K562 (cell line): Measurements from ENCODE around the gene NPNT. TPM values are rescaled to one million over a fixed set of nuclear protein-coding genes. Genes with fewer than 3 reads are reported as not detected.

Source experiments
- ARID1B ChIP-seq: fragments of 450-650 bp; IDR thresholded peaks from 2 replicates; pipeline ENCODE4 v1.6.1; 2016; ENCODE audit warnings: antibody characterized with exemption, mild to moderate bottlenecking, inconsistent platforms
- BDP1 ChIP-seq: IDR thresholded peaks from 3 replicates; pipeline ENCODE4 v1.6.1; 2011; ENCODE audit not compliant: insufficient read length, insufficient read depth
- CBFA2T3 ChIP-seq: fragments of 450-650 bp; IDR thresholded peaks from 2 replicates; pipeline ENCODE4 v1.6.1; 2017
- CBX3 ChIP-seq, 2 experiments: IDR thresholded peaks; 1 replicate in 1 of 2; 2 replicates in 1 of 2; pipeline ENCODE4 v1.6.1; 2012; ENCODE audit warnings: inconsistent platforms in 2 of 2, low read length in 2 of 2, borderline replicate concordance in 1 of 2, control low read depth in 1 of 2
- E2F3 ChIP-seq: fragments of 250-450 bp; sonication (Bioruptor Pico); IDR thresholded peaks from 2 replicates; pipeline ENCODE4 v1.4.0; 2020; ENCODE audit warnings: mild to moderate bottlenecking
- EZH2 ChIP-seq: IDR thresholded peaks from 2 replicates; pipeline ENCODE4 v1.6.1; 2012; ENCODE audit warnings: low read depth, mild to moderate bottlenecking, inconsistent platforms, low read length, borderline replicate concordance
- FOSL1 ChIP-seq: fragments of 200-800 bp; sonication (Bioruptor generic); conservative IDR thresholded peaks from 2 replicates; pipeline ENCODE4 v1.6.1; 2016; ENCODE audit warnings: missing genetic modification characterization, missing compliant biosample characterization
- HDGF ChIP-seq: fragments of 450-650 bp; IDR thresholded peaks from 2 replicates; pipeline ENCODE4 v1.6.1; 2016
- HINFP ChIP-seq: fragments of 450-650 bp; conservative IDR thresholded peaks from 2 replicates; pipeline ENCODE4 v1.6.1; 2016; ENCODE audit warnings: missing genetic modification characterization, low read depth, mild to moderate bottlenecking, control low read depth, missing compliant biosample characterization
- HMBOX1 ChIP-seq: sonication (generic); IDR thresholded peaks from 2 replicates; pipeline ENCODE4 v1.6.1; 2016
- IFI16 ChIP-seq: fragments of 250-450 bp; sonication (Bioruptor Pico); IDR thresholded peaks from 2 replicates; pipeline ENCODE4 v2.1.2; 2022; ENCODE audit warnings: mild to moderate bottlenecking, inconsistent platforms
- MAFF ChIP-seq: IDR thresholded peaks from 2 replicates; pipeline ENCODE4 v1.6.1; 2012; ENCODE audit warnings: low read length, improper control_type of control experiment
- MAFG ChIP-seq: fragments of 450-650 bp; conservative IDR thresholded peaks from 2 replicates; pipeline ENCODE4 v1.6.1; 2016; ENCODE audit warnings: missing genetic modification characterization, missing compliant biosample characterization
- MIER1 ChIP-seq: fragments of 450-650 bp; IDR thresholded peaks from 2 replicates; pipeline ENCODE4 v1.6.1; 2016; ENCODE audit warnings: antibody characterized with exemption, mild to moderate bottlenecking, low read depth
- MYC ChIP-seq, 2 experiments: fragments of 250-450 bp in 1 of 2; sonication (Bioruptor Pico) in 1 of 2; IDR thresholded peaks; 2 replicates each; pipeline versions ENCODE4 v1.5.1 to v1.6.1; 2012 to 2021; ENCODE audit warnings: low read depth in 2 of 2, borderline replicate concordance in 1 of 2, improper control_type of control experiment in 1 of 2, low read length in 1 of 2, mild to moderate bottlenecking in 1 of 2, moderate library complexity in 1 of 2
- POLR3A ChIP-seq: IDR thresholded peaks from 2 replicates; pipeline ENCODE4 v1.6.1; 2011; ENCODE audit warnings: borderline replicate concordance, mild to moderate bottlenecking, moderate library complexity; ENCODE audit not compliant: insufficient read length, insufficient read depth; ENCODE audit errors: extremely low read depth
- RCOR1 ChIP-seq, 2 experiments: IDR thresholded peaks; 2 replicates each; pipeline ENCODE4 v1.6.1; 2012; ENCODE audit warnings: low read depth in 2 of 2, low read length in 2 of 2, borderline replicate concordance in 1 of 2, improper control_type of control experiment in 1 of 2
- SMAD4 ChIP-seq: fragments of 250-450 bp; sonication (Bioruptor Pico); conservative IDR thresholded peaks from 2 replicates; pipeline ENCODE4 v1.8.0; 2021; ENCODE audit warnings: inconsistent platforms, mild to moderate bottlenecking, moderate library complexity
- SMARCE1 ChIP-seq: fragments of 450-650 bp; IDR thresholded peaks from 2 replicates; pipeline ENCODE4 v1.7.1; 2016; ENCODE audit warnings: mild to moderate bottlenecking
- SPI1 ChIP-seq: IDR thresholded peaks from 2 replicates; pipeline ENCODE4 v1.6.1; 2011; ENCODE audit warnings: low read depth, low read length, control low read depth, borderline replicate concordance
- YBX1 ChIP-seq: fragments of 450-650 bp; IDR thresholded peaks from 2 replicates; pipeline ENCODE4 v1.7.1; 2016; ENCODE audit warnings: mild to moderate bottlenecking
- ZNF133 ChIP-seq: fragments of 250-450 bp; sonication (Bioruptor Pico); IDR thresholded peaks from 2 replicates; pipeline ENCODE4 v1.4.0; 2020; ENCODE audit warnings: mild to moderate bottlenecking
- ZNF316 ChIP-seq: fragments of 450-650 bp; IDR thresholded peaks from 2 replicates; pipeline ENCODE4 v1.6.1; 2016
- ZNF561 ChIP-seq: fragments of 450-650 bp; formaldehyde crosslinking; conservative IDR thresholded peaks from 2 replicates; pipeline ENCODE4 v1.4.0; 2020; ENCODE audit warnings: mild to moderate bottlenecking, moderate library complexity
- ZNF75A ChIP-seq: fragments of 450-650 bp; formaldehyde crosslinking; IDR thresholded peaks from 2 replicates; pipeline ENCODE4 v1.4.0; 2020; ENCODE audit warnings: mild to moderate bottlenecking
- ZNF79 ChIP-seq: fragments of 250-450 bp; sonication (Bioruptor Pico); IDR thresholded peaks from 2 replicates; pipeline ENCODE4 v1.4.0; 2020; ENCODE audit warnings: low read depth, mild to moderate bottlenecking, moderate library complexity
- ZZZ3 ChIP-seq: fragments of 450-650 bp; IDR thresholded peaks from 2 replicates; pipeline ENCODE4 v1.6.1; 2016; ENCODE audit warnings: antibody characterized with exemption, mild to moderate bottlenecking, moderate library complexity
- polyA plus RNA-seq, 8 experiments: library from polyadenylated mRNA; depleted of rRNA in 4 of 8; stranded (reverse) in 5 of 8; unstranded in 3 of 8; fragments of >200 nt; fragmentation: Nextera tagmentation in 2 of 8; fragmentation: Illumina TruSeq in 1 of 8; extraction: Ambion mirVana in 2 of 8; extraction: Trizol in 1 of 8; gene quantifications; 2 replicates each; pipeline versions ENCODE4 v1.2.1 to v1.2.3, GENCODE V29; 2011 to 2014; ENCODE audit warnings: inconsistent platforms in 1 of 8, missing spikeins in 1 of 8
- total RNA-seq, 7 experiments: library from RNA; depleted of rRNA in 6 of 7; stranded (reverse); fragments of >200 nt in 6 of 7; fragmentation: Illumina TruSeq in 2 of 7; extraction: Trizol in 2 of 7; gene quantifications; 2 replicates each; pipeline versions ENCODE4 v1.2.1 to v1.2.3, GENCODE V29; 2011 to 2021; ENCODE audit warnings: low replicate concordance in 1 of 7
- TF ChIP-seq, protein P1 (sequence below), 2 experiments: fragments of 450-650 bp in 1 of 2; sonication (generic) in 1 of 2; formaldehyde crosslinking in 1 of 2; IDR thresholded peaks in 1 of 2; conservative IDR thresholded peaks in 1 of 2; 2 replicates each; pipeline versions ENCODE4 v1.6.1 to v1.8.1; 2016 to 2023; ENCODE audit warnings: mild to moderate bottlenecking in 2 of 2, moderate library complexity in 2 of 2, inconsistent platforms in 1 of 2, missing genetic modification reagents in 1 of 2

Gene NPNT
- total and polyA plus RNA-seq, 9 of the 15 experiments (the other 6 are each of a cell fraction or from before 2014, with no cell fraction given), result 0.22 TPM; not detected in 8

DNA sequence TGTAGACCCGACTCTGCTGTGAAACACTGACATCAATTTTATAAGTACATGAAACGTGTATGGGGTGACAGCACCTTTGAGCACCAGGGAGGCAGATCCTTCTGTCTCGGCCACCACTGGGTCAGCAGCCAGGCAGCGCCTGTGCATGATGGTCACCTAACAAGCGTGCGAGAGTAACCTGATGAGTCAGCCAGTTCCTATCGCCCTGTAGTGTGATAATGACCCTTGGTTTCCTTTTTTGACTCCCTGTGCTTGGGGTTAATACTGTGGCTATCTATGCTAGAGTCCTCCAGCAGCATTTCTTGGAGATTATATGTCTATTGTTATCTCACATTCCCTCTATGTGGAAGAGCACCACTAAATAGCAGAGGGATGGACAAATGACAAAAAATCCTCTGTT, 101.6 kb downstream of the NPNT start (continued):
- peak; percentile 96 for TF ChIP-seq ZNF316
- no peak for TF ChIP-seq IFI16 (CRISPR knock-in tag)
- TF ChIP-seq ZNF133 (CRISPR knock-in tag), result no peak
- no peak for TF ChIP-seq BDP1
- peak; percentile 64 for TF ChIP-seq FOSL1 (tag)
- TF ChIP-seq HMBOX1, result 0 out of 2 replicates have a peak, but pooled peaks have one; percentile 41
- TF ChIP-seq, protein P1, sequence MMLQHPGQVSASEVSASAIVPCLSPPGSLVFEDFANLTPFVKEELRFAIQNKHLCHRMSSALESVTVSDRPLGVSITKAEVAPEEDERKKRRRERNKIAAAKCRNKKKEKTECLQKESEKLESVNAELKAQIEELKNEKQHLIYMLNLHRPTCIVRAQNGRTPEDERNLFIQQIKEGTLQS (IDR thresholded peaks at IDR 0.05), result peak; percentile 74
- TF ChIP-seq, protein P1 (CRISPR knock-in tag; conservative IDR thresholded peaks at IDR 0.05), result no peak
- peak; percentile 66 for TF ChIP-seq ARID1B
- TF ChIP-seq HDGF, result no peak
- peak; percentile 35; the same call in 1 of the 2 replicates for TF ChIP-seq MAFG (tag)
- no peak for TF ChIP-seq HINFP (tag)
- TF ChIP-seq MAFF, result peak; percentile 68
- no peak for TF ChIP-seq MYC (IDR thresholded peaks at IDR 0.05; ENCODE audit: low read depth, low read length)
- no peak for TF ChIP-seq MYC (CRISPR knock-in tag; IDR thresholded peaks at IDR 0.05; ENCODE audit: borderline replicate concordance, low read depth)
- TF ChIP-seq ZZZ3, result no peak
- peak in 1 of 2 experiments; percentile 26; a peak in 1 of 3 replicates for TF ChIP-seq CBX3 (IDR thresholded peaks at IDR 0.05; ENCODE audit: borderline replicate concordance in 1 of 2, low read length in 2 of 2)
- no peak for TF ChIP-seq E2F3
- peak in 1 of 2 experiments; percentile 71; a peak in 3 of 4 replicates for TF ChIP-seq RCOR1 (IDR thresholded peaks at IDR 0.05; ENCODE audit: borderline replicate concordance in 1 of 2, low read depth in 2 of 2, low read length in 2 of 2)
- no peak for TF ChIP-seq ZNF79 (CRISPR knock-in tag)
- TF ChIP-seq SMARCE1, result peak; percentile 36; the same call in 1 of the 2 replicates
- no peak for TF ChIP-seq EZH2
- TF ChIP-seq YBX1, result no peak
- no peak for TF ChIP-seq SMAD4
- TF ChIP-seq SPI1, result peak; percentile 12; the same call in 1 of the 2 replicates
- TF ChIP-seq MIER1, result no peak
- no peak for TF ChIP-seq ZNF561
- no peak for TF ChIP-seq ZNF75A
- TF ChIP-seq CBFA2T3, result peak; percentile 72
- TF ChIP-seq POLR3A, result no peak
